H1 (cell line): ENCODE results near the gene ZNF273. TPM values are rescaled to one million over a fixed set of nuclear protein-coding genes. Genes with fewer than 3 reads are reported as not detected.
A peak's percentile ranks its signal among the peaks of the same experiment; 100 is the strongest.
"Not testable (repeated sequence)": the region's sequence is repeated elsewhere in the genome, so short reads cannot be mapped to it uniquely, and the experiment has no call there.

Source experiments
- CTCF ChIA-PET: fragments of 300-600 bp; sonication (Branson Sonifier 250); formaldehyde crosslinking; loops from one replicate; lab custom pipeline; 2021; ENCODE audit not compliant: partially characterized antibody; lab: Charles Lee
- POLR2A ChIA-PET: fragments of 300-600 bp; sonication (Branson Sonifier 250); formaldehyde crosslinking; loops from one replicate; lab custom pipeline; 2021; ENCODE audit warnings: inconsistent platforms; ENCODE audit not compliant: partially characterized antibody; lab: Charles Lee
- DNase-seq, 2 experiments: peaks; one replicate each; pipeline versions ENCODE4 v3.0.0 to v3.0.0-alpha.2; 2010 to 2022; ENCODE audit warnings: low spot score in 2 of 2, low read depth in 1 of 2, mixed read lengths in 1 of 2
- FAIRE-seq: peaks from 2 replicates; lab custom pipeline; 2011; peaks lifted over from hg19 to GRCh38; lab: Jason Lieb, UNC
- H2AFZ ChIP-seq: 2 replicates; pipeline ENCODE4 v1.8.1; 2012; ENCODE audit warnings: low read length, inconsistent platforms
- H2AK5ac ChIP-seq: 2 replicates; pipeline ENCODE4 v1.6.1; 2013; ENCODE audit warnings: low read depth, low read length
- H2BK120ac ChIP-seq: replicated peaks from 2 replicates; pipeline ENCODE3; 2013; ENCODE audit warnings: low read depth, low read length, inconsistent platforms
- H2BK12ac ChIP-seq: 2 replicates; pipeline ENCODE4 v1.6.1; 2013; ENCODE audit warnings: low read depth, low read length
- H2BK15ac ChIP-seq: 2 replicates; pipeline ENCODE4 v1.6.1; 2013; ENCODE audit warnings: low read length
- H2BK20ac ChIP-seq: 2 replicates; pipeline ENCODE4 v1.6.1; 2013; ENCODE audit warnings: low read length
- H2BK5ac ChIP-seq: 2 replicates; pipeline ENCODE4 v1.6.1; 2013; ENCODE audit warnings: low read depth, low read length
- H3K14ac ChIP-seq: 2 replicates; pipeline ENCODE4 v1.6.1; 2013; ENCODE audit warnings: inconsistent platforms; ENCODE audit not compliant: insufficient read length
- H3K18ac ChIP-seq: 2 replicates; pipeline ENCODE4 v1.6.1; 2013; ENCODE audit warnings: low read length; ENCODE audit errors: extremely low read depth
- H3K23ac ChIP-seq: 2 replicates; pipeline ENCODE4 v1.6.1; 2013; ENCODE audit warnings: inconsistent platforms; ENCODE audit not compliant: insufficient read length
- H3K23me2 ChIP-seq: 2 replicates; pipeline ENCODE4 v1.6.1; 2013; ENCODE audit warnings: low read depth, low read length
- H3K27ac ChIP-seq: 2 replicates; pipeline ENCODE4 v1.6.1; 2011; ENCODE audit warnings: low read depth, low read length, inconsistent platforms
- H3K27me3 ChIP-seq, 4 experiments: replicated peaks in 1 of 4; 1 replicate in 1 of 4; 2 replicates in 3 of 4; pipeline versions ENCODE4 v1.6.1 to v1.8.1; 2011 to 2013; ENCODE audit warnings: low read length in 3 of 4, mild to moderate bottlenecking in 3 of 4, inconsistent platforms in 2 of 4, mixed read lengths in 2 of 4, moderate library complexity in 1 of 4; ENCODE audit not compliant: control insufficient read depth in 3 of 4, insufficient read depth in 3 of 4; ENCODE audit errors: extremely low read depth in 1 of 4
- H3K36me3 ChIP-seq, 4 experiments: 2 replicates each; pipeline versions ENCODE4 v1.6.1 to v1.8.1; 2011 to 2013; ENCODE audit warnings: mild to moderate bottlenecking in 4 of 4, low read length in 3 of 4, moderate library complexity in 2 of 4, control low read depth in 1 of 4, inconsistent platforms in 1 of 4; ENCODE audit not compliant: insufficient read depth in 4 of 4, control insufficient read depth in 2 of 4
- H3K4ac ChIP-seq: replicated peaks from 2 replicates; pipeline ENCODE3; 2013; ENCODE audit warnings: low read length, low read depth, mixed read lengths, inconsistent platforms; ENCODE audit not compliant: insufficient read length
- H3K4me1 ChIP-seq, 4 experiments: replicated peaks in 1 of 4; 1 replicate in 1 of 4; 2 replicates in 3 of 4; pipeline versions ENCODE4 v1.6.1 to v1.8.1; 2011 to 2013; ENCODE audit warnings: low read length in 3 of 4, inconsistent platforms in 2 of 4, mixed read lengths in 1 of 4; ENCODE audit not compliant: insufficient read depth in 4 of 4, control insufficient read depth in 3 of 4
- H3K4me2 ChIP-seq, 2 experiments: 2 replicates each; pipeline versions ENCODE4 v1.6.1 to v1.8.1; 2011 to 2013; ENCODE audit warnings: low read depth in 2 of 2, low read length in 2 of 2, control low read depth in 1 of 2, inconsistent platforms in 1 of 2, mild to moderate bottlenecking in 1 of 2; ENCODE audit not compliant: insufficient read depth in 1 of 2
- H3K4me3 ChIP-seq, 4 experiments: fragments of 200-600, 300-600 bp in 1 of 4; sonication (generic), shearing (Covaris generic), sonication (Bioruptor Twin) in 1 of 4; 2 replicates each; pipeline versions ENCODE4 v1.5.1 to v1.8.1; 2011 to 2016; ENCODE audit warnings: low read length in 4 of 4, low read depth in 3 of 4, control low read depth in 2 of 4, inconsistent platforms in 2 of 4, mild to moderate bottlenecking in 2 of 4, mixed read lengths in 1 of 4, moderate library complexity in 1 of 4; ENCODE audit not compliant: insufficient read depth in 2 of 4; ENCODE audit errors: extremely low read depth in 1 of 4
- H3K56ac ChIP-seq: replicated peaks from 2 replicates; pipeline ENCODE3; 2013; ENCODE audit warnings: low read depth, mild to moderate bottlenecking, mixed read lengths, low read length, inconsistent platforms; ENCODE audit not compliant: insufficient read length
- H3K79me1 ChIP-seq: 2 replicates; pipeline ENCODE4 v1.6.1; 2013; ENCODE audit warnings: low read depth, low read length, control low read depth
- H3K79me2 ChIP-seq, 2 experiments: 2 replicates each; pipeline versions ENCODE4 v1.6.1 to v1.8.1; 2012 to 2013; ENCODE audit warnings: low read length in 2 of 2, mild to moderate bottlenecking in 2 of 2, inconsistent platforms in 1 of 2; ENCODE audit not compliant: insufficient read depth in 2 of 2, control insufficient read depth in 1 of 2
- H3K9ac ChIP-seq, 4 experiments: replicated peaks in 1 of 4; 1 replicate in 1 of 4; 2 replicates in 3 of 4; pipeline versions ENCODE4 v1.6.1 to v1.8.1; 2011 to 2013; ENCODE audit warnings: low read depth in 3 of 4, low read length in 3 of 4, control low read depth in 2 of 4, mild to moderate bottlenecking in 2 of 4, moderate library complexity in 2 of 4, inconsistent platforms in 1 of 4; ENCODE audit errors: extremely low read depth in 1 of 4
- H3K9me3 ChIP-seq, 2 experiments: 2 replicates each; pipeline versions ENCODE4 v1.6.1 to v1.8.1; 2012 to 2013; ENCODE audit warnings: mild to moderate bottlenecking in 2 of 2, moderate library complexity in 2 of 2, control low read depth in 1 of 2, inconsistent platforms in 1 of 2, low read depth in 1 of 2, low read length in 1 of 2, mixed read lengths in 1 of 2; ENCODE audit not compliant: insufficient read depth in 2 of 2
- H4K20me1 ChIP-seq, 2 experiments: replicated peaks in 1 of 2; 2 replicates each; pipeline versions ENCODE3 to v1.8.1; 2011 to 2013; ENCODE audit warnings: inconsistent platforms in 2 of 2, low read length in 2 of 2, mild to moderate bottlenecking in 1 of 2; ENCODE audit not compliant: insufficient read depth in 2 of 2, control insufficient read depth in 1 of 2
- H4K5ac ChIP-seq: 2 replicates; pipeline ENCODE4 v1.6.1; 2013; ENCODE audit warnings: low read length, low read depth, mixed read lengths, inconsistent platforms; ENCODE audit not compliant: insufficient read length
- H4K8ac ChIP-seq: 2 replicates; pipeline ENCODE4 v1.8.0; 2013; ENCODE audit warnings: mild to moderate bottlenecking, moderate library complexity, low read length, inconsistent platforms; ENCODE audit not compliant: insufficient read depth; ENCODE audit errors: extremely low read depth
- H4K91ac ChIP-seq: replicated peaks from 2 replicates; pipeline ENCODE3; 2013; ENCODE audit warnings: low read length, mixed read lengths, inconsistent platforms; ENCODE audit not compliant: insufficient read length
- ZNF274 ChIP-seq: IDR thresholded peaks from 2 replicates; pipeline ENCODE4 v1.7.0; 2012; ENCODE audit warnings: low read length, borderline replicate concordance; ENCODE audit errors: extremely low read depth
- WGBS, 2 experiments: shearing (Covaris generic) in 1 of 2; methylation state at CpG; one replicate each; pipeline versions ENCODE4 v1.1.6 to v1.1.7; 2013 to 2015; ENCODE audit warnings: low lambda C conversion rate in 2 of 2, mixed read lengths in 2 of 2, inconsistent platforms in 1 of 2, low coverage in 1 of 2, missing lambda C conversion rate in 1 of 2; ENCODE audit not compliant: insufficient replicate concordance in 2 of 2, insufficient coverage in 1 of 2, insufficient read length in 1 of 2; ENCODE audit errors: extremely low coverage in 1 of 2, missing lambda C conversion rate in 1 of 2; 5-methylcytosine and 5-hydroxymethylcytosine counted together
- polyA plus RNA-seq, 7 experiments: library from polyadenylated mRNA; depleted of rRNA in 3 of 7; stranded (reverse) in 5 of 7; unstranded in 2 of 7; fragments of >200 nt in 5 of 7; fragments of 200-250 nt in 2 of 7; gene quantifications; 1 replicate in 5 of 7; 2 replicates in 1 of 7; 4 replicates in 1 of 7; pipeline versions ENCODE4 v1.2.1 to v1.2.3, GENCODE V29; 2011 to 2013; ENCODE audit warnings: missing spikeins in 2 of 7, mixed read lengths in 2 of 7
- total RNA-seq: library from RNA; stranded (reverse); fragmentation: NEBNext Ultra II Directional; extraction: Animal tissue kit (Norgen Biotek cat#: 25700); gene quantifications from 2 replicates; pipeline ENCODE4 v1.2.1, GENCODE V29; 2021

ZNF273 gene
- total and polyA plus RNA-seq, 2 of the 8 experiments (the other 6 are each of a cell fraction or from before 2014, with no cell fraction given), result 6.2 to 23.2 TPM

- Histone ChIP-seq H3K36me3 (peaks cover 0 to 59% (median 23%) of the 10 kb centered on the region in 4 experiments; a peak in 6 of 8 replicates), H3K9me3 (peaks cover 24 to 29% of the 10 kb centered on the region in 2 experiments)
- H4K20me1 ChIP-seq, H3K9ac ChIP-seq, FAIRE-seq, H3K4ac ChIP-seq, POLR2A ChIA-PET, H2BK20ac ChIP-seq, H3K79me2 ChIP-seq, H3K27ac ChIP-seq, H3K79me1 ChIP-seq, H3K23ac ChIP-seq, H2BK5ac ChIP-seq, H3K14ac ChIP-seq, H2AK5ac ChIP-seq, H2BK12ac ChIP-seq, H4K91ac ChIP-seq, H3K27me3 ChIP-seq, H3K23me2 ChIP-seq, H2AFZ ChIP-seq, H3K4me1 ChIP-seq, H3K18ac ChIP-seq, CTCF ChIA-PET, H3K4me3 ChIP-seq: not testable (repeated sequence)
- TF ChIP-seq ZNF274, result peak; percentile 62; the same call in 1 of the 2 replicates
- TF ChIP-seq, all 59 proteins: peak for 1; not testable (repeated sequence) for 58
- not testable (repeated sequence) for H4K8ac ChIP-seq, DNase-seq, H4K5ac ChIP-seq, H3K56ac ChIP-seq, H2BK15ac ChIP-seq, H2BK120ac ChIP-seq, H3K4me2 ChIP-seq
- 88% methylated on average over 4 of the region's 4 CpGs; no CpG with 5 or more reads in 1 of the 2 experiments for WGBS, 2 experiments
Observed at GRCh38 chr7:64928252-64929187, 25.4 kb downstream of the ZNF273 start.
